K562 (cell line): Measurements from ENCODE around the gene NAP1L4. TPM values are rescaled to one million over a fixed set of nuclear protein-coding genes. Genes with fewer than 3 reads are reported as not detected.

Experiments used
- BCOR ChIP-seq: fragments of 450-650 bp; IDR thresholded peaks from 2 replicates; pipeline ENCODE4 v1.6.1; 2016
- E2F1 ChIP-seq: sonication (generic); formaldehyde crosslinking; IDR thresholded peaks from 2 replicates; pipeline ENCODE4 v1.8.1; 2023; ENCODE audit warnings: mild to moderate bottlenecking, missing genetic modification reagents, moderate library complexity
- EWSR1 ChIP-seq: fragments of 450-650 bp; IDR thresholded peaks from 2 replicates; pipeline ENCODE4 v1.6.1; 2018; ENCODE audit warnings: borderline replicate concordance, mild to moderate bottlenecking, low read depth, moderate library complexity; ENCODE audit not compliant: partially characterized antibody
- FOXP4 ChIP-seq: sonication (generic); formaldehyde crosslinking; IDR thresholded peaks from 2 replicates; pipeline ENCODE4 v1.8.0; 2022; ENCODE audit warnings: mild to moderate bottlenecking, missing genetic modification reagents, borderline replicate concordance
- HDAC1 ChIP-seq, 2 experiments: fragments of 450-650 bp; IDR thresholded peaks; 2 replicates each; pipeline ENCODE4 v1.6.1; 2016 to 2017; ENCODE audit warnings: inconsistent platforms in 1 of 2, mild to moderate bottlenecking in 1 of 2, moderate library complexity in 1 of 2
- KLF13 ChIP-seq: fragments of 450-650 bp; IDR thresholded peaks from 2 replicates; pipeline ENCODE4 v1.6.1; 2016; ENCODE audit warnings: missing genetic modification characterization, low read depth, mild to moderate bottlenecking, missing compliant biosample characterization, moderate library complexity, borderline replicate concordance
- RHOXF2B ChIP-seq: fragments of 250-450 bp; sonication (Bioruptor Pico); conservative IDR thresholded peaks from 2 replicates; pipeline ENCODE4 v1.5.1; 2021
- SPI1 ChIP-seq: IDR thresholded peaks from 2 replicates; pipeline ENCODE4 v1.6.1; 2011; ENCODE audit warnings: low read depth, low read length, control low read depth, borderline replicate concordance
- STAT5B ChIP-seq: fragments of 250-450 bp; sonication (Bioruptor Pico); IDR thresholded peaks from 2 replicates; pipeline ENCODE4 v1.8.0; 2021; ENCODE audit warnings: mild to moderate bottlenecking, inconsistent platforms
- TCF7L2 ChIP-seq: fragments of 150-350 bp; IDR thresholded peaks from 2 replicates; pipeline ENCODE4 v1.6.1; 2016; ENCODE audit warnings: low read depth, mild to moderate bottlenecking, low read length, moderate library complexity
- THAP12 ChIP-seq: fragments of 250-450 bp; sonication (Bioruptor Pico); IDR thresholded peaks from 2 replicates; pipeline ENCODE4 v1.9.0; 2021; ENCODE audit warnings: mild to moderate bottlenecking, inconsistent platforms
- TSHZ1 ChIP-seq: fragments of 250-450 bp; sonication (Bioruptor Pico); IDR thresholded peaks from 2 replicates; pipeline ENCODE4 v1.4.0; 2020; ENCODE audit warnings: mild to moderate bottlenecking, moderate library complexity
- ZC3H4 ChIP-seq: sonication (generic); formaldehyde crosslinking; IDR thresholded peaks from 2 replicates; pipeline ENCODE4 v1.9.0; 2021; ENCODE audit warnings: missing genetic modification reagents, borderline replicate concordance
- ZNF232 ChIP-seq: sonication (generic); formaldehyde crosslinking; IDR thresholded peaks from 2 replicates; pipeline ENCODE4 v1.8.0; 2022; ENCODE audit warnings: mild to moderate bottlenecking, missing genetic modification reagents
- ZNF280A ChIP-seq: fragments of 450-650 bp; IDR thresholded peaks from 2 replicates; pipeline ENCODE4 v1.6.1; 2018; ENCODE audit warnings: mild to moderate bottlenecking, low read depth; ENCODE audit not compliant: partially characterized antibody
- polyA plus RNA-seq, 8 experiments: library from polyadenylated mRNA; depleted of rRNA in 4 of 8; stranded (reverse) in 5 of 8; unstranded in 3 of 8; fragments of >200 nt; fragmentation: Nextera tagmentation in 2 of 8; fragmentation: Illumina TruSeq in 1 of 8; extraction: Ambion mirVana in 2 of 8; extraction: Trizol in 1 of 8; gene quantifications; 2 replicates each; pipeline versions ENCODE4 v1.2.1 to v1.2.3, GENCODE V29; 2011 to 2014; ENCODE audit warnings: inconsistent platforms in 1 of 8, missing spikeins in 1 of 8
- total RNA-seq, 7 experiments: library from RNA; depleted of rRNA in 6 of 7; stranded (reverse); fragments of >200 nt in 6 of 7; fragmentation: Illumina TruSeq in 2 of 7; extraction: Trizol in 2 of 7; gene quantifications; 2 replicates each; pipeline versions ENCODE4 v1.2.1 to v1.2.3, GENCODE V29; 2011 to 2021; ENCODE audit warnings: low replicate concordance in 1 of 7

Gene NAP1L4
- total and polyA plus RNA-seq, 9 of the 15 experiments (the other 6 are each of a cell fraction or from before 2014, with no cell fraction given) = 34.1 to 237 (median 179) TPM

GRCh38 chr11:2991452-2992233, 486 bp downstream of the NAP1L4 start (continued):
- TF ChIP-seq THAP12 (no peak), ZNF232 (CRISPR knock-in tag) (no peak), TSHZ1 (CRISPR knock-in tag) (no peak), TCF7L2 (no peak), E2F1 (no peak), RHOXF2B (CRISPR knock-in tag) (no peak), HDAC1 (IDR thresholded peaks at IDR 0.05) (peak in 1 of 2 experiments; percentile 69; a peak in 2 of 4 replicates), STAT5B (CRISPR knock-in tag) (no peak), ZNF280A (no peak), EWSR1 (no peak), BCOR (no peak), FOXP4 (CRISPR knock-in tag) (no peak), KLF13 (tag) (no peak), ZC3H4 (CRISPR knock-in tag) (no peak), SPI1 (peak; percentile 82)
